PC-9 (cell line): ENCODE data around the gene LYSMD3. TPM values are rescaled to one million over a fixed set of nuclear protein-coding genes. Genes with fewer than 3 reads are reported as not detected.
A peak's percentile ranks its signal among the peaks of the same experiment; 100 is the strongest.

ENCODE experiments used
- BruUV-seq: library from RNA; stranded (reverse); fragments of 400-500 nt; replicated peaks from 2 replicates; lab custom pipeline; 2021; lab: Mats Ljungman, UMichigan
- CTCF ChIA-PET: fragments of 300-600 bp; sonication (Branson Sonifier 250); formaldehyde crosslinking; loops from one replicate; lab custom pipeline; 2022; ENCODE audit warnings: antibody characterized with exemption; lab: Charles Lee
- POLR2A ChIA-PET: fragments of 300-600 bp; sonication (Branson Sonifier 250); formaldehyde crosslinking; loops from one replicate; lab custom pipeline; 2022; ENCODE audit warnings: antibody characterized with exemption; ENCODE audit not compliant: unreplicated experiment; lab: Charles Lee
- DNase-seq, 2 experiments: peaks; one replicate each; pipeline versions ENCODE4 v3.0.0 to v3.0.0-alpha.2; 2015 to 2022; ENCODE audit warnings: mixed read lengths in 1 of 2
- H2AFZ ChIP-seq: fragments of 200-600 bp; sonication (generic); 2 replicates; pipeline ENCODE4 v1.8.1; 2017; ENCODE audit warnings: antibody characterized with exemption
- H3F3A ChIP-seq: fragments of 200-600 bp; sonication (generic); 2 replicates; pipeline ENCODE4 v1.8.1; 2017; ENCODE audit warnings: antibody characterized with exemption, mild to moderate bottlenecking, low read depth; ENCODE audit not compliant: insufficient read depth
- H3K27ac ChIP-seq: fragments of 200-600 bp; sonication (generic); 2 replicates; pipeline ENCODE4 v1.6.1; 2016; ENCODE audit warnings: mixed run types
- H3K27me3 ChIP-seq: fragments of 200-600 bp; sonication (generic); 2 replicates; pipeline ENCODE4 v1.6.1; 2016; ENCODE audit warnings: low read depth, mixed run types; ENCODE audit not compliant: insufficient read depth
- H3K36me3 ChIP-seq: fragments of 200-600 bp; sonication (generic); 2 replicates; pipeline ENCODE4 v1.6.1; 2016; ENCODE audit warnings: low read depth, mixed run types
- H3K4me1 ChIP-seq: fragments of 200-600 bp; sonication (generic); replicated peaks from 2 replicates; pipeline ENCODE4 v1.6.1; 2016; ENCODE audit warnings: mixed run types; ENCODE audit not compliant: insufficient read depth
- H3K4me2 ChIP-seq: fragments of 200-600 bp; sonication (generic); 2 replicates; pipeline ENCODE4 v1.6.1; 2017; ENCODE audit warnings: mixed run types
- H3K4me3 ChIP-seq: fragments of 200-600 bp; sonication (generic); 2 replicates; pipeline ENCODE4 v1.6.1; 2016; ENCODE audit warnings: mixed run types
- H3K79me2 ChIP-seq: fragments of 200-600 bp; sonication (generic); 2 replicates; pipeline ENCODE4 v1.6.1; 2017; ENCODE audit warnings: low read depth, mixed run types
- H3K9me2 ChIP-seq: fragments of 200-600 bp; sonication (generic); 2 replicates; pipeline ENCODE4 v1.8.1; 2017; ENCODE audit warnings: mild to moderate bottlenecking; ENCODE audit not compliant: insufficient read depth
- H3K9me3 ChIP-seq: fragments of 200-600 bp; sonication (generic); 2 replicates; pipeline ENCODE4 v1.8.1; 2016; ENCODE audit warnings: low read depth; ENCODE audit not compliant: insufficient read depth
- H4K20me1 ChIP-seq: fragments of 200-600 bp; sonication (generic); 2 replicates; pipeline ENCODE4 v1.8.1; 2017; ENCODE audit not compliant: insufficient read depth
- EZH2 ChIP-seq: fragments of 200-600 bp; sonication (generic); IDR thresholded peaks from 2 replicates; pipeline ENCODE4 v1.8.0; 2017; ENCODE audit warnings: antibody characterized with exemption, low read depth
- intact Hi-C: fragments of 100-400 bp; cut with micrococcal nuclease; formaldehyde crosslinking; loops from one replicate; pipeline ENCODE4 v1.10.0; 2022; ENCODE audit not compliant: unreplicated experiment
- total RNA-seq: library from RNA; stranded (reverse); gene quantifications from 2 replicates; pipeline ENCODE4 v1.2.3, GENCODE V29; 2021
- TF ChIP-seq, protein P1 (sequence below): fragments of 200-600 bp; sonication (generic); conservative IDR thresholded peaks from 2 replicates; pipeline ENCODE4 v1.6.1; 2017; ENCODE audit warnings: mixed run types, antibody characterized with exemption, mild to moderate bottlenecking, moderate library complexity

LYSMD3 gene
- total RNA-seq, 1 experiment from 2014 or later: 10.6 TPM

DNA sequence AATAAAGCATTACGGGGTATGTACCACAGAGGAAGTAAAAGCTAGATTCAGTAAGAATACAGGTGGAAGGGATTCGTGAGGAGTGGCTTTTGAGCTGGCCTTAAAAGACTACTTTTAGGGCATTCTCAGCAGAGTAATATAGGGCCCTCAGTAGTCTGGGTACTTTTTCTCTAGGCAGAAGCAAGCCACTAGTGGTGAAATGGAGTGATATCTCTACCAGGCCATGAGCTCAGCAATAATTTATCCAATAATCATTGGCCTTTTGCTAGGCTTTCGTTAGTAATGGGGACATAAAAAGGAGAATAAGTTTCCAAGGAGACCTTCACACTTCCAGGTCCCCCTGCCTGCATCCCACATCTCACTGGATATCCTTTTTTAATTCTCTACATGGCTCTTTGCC lies 53.0 kb downstream of the LYSMD3 start:
- peak overlapping the region; percentile 90; the same call in 1 of the 2 replicates for H3K4me2 ChIP-seq
- no peaks in the 10 kb centered on the region for H3K27me3 ChIP-seq
- BruUV-seq: no TSS peak
- TF ChIP-seq, protein P1, sequence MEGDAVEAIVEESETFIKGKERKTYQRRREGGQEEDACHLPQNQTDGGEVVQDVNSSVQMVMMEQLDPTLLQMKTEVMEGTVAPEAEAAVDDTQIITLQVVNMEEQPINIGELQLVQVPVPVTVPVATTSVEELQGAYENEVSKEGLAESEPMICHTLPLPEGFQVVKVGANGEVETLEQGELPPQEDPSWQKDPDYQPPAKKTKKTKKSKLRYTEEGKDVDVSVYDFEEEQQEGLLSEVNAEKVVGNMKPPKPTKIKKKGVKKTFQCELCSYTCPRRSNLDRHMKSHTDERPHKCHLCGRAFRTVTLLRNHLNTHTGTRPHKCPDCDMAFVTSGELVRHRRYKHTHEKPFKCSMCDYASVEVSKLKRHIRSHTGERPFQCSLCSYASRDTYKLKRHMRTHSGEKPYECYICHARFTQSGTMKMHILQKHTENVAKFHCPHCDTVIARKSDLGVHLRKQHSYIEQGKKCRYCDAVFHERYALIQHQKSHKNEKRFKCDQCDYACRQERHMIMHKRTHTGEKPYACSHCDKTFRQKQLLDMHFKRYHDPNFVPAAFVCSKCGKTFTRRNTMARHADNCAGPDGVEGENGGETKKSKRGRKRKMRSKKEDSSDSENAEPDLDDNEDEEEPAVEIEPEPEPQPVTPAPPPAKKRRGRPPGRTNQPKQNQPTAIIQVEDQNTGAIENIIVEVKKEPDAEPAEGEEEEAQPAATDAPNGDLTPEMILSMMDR: no peak
- TF ChIP-seq EZH2: no peak
- H3F3A ChIP-seq: peaks cover 5% of the 10 kb centered on the region; the same call in 1 of the 2 replicates
- H3K4me1 ChIP-seq: peaks cover 16% of the 10 kb centered on the region
- H3K9me3 ChIP-seq: no peaks in the 10 kb centered on the region
- ChIA-PET CTCF (interaction anchor here (0.6 kb wide), 1 partner anchor 37 kb away, joined by 3 read pairs; no protein-coding TSS in a partner anchor), POLR2A (interaction anchor here (0.6 kb wide), 1 partner anchor 32 kb away, joined by 3 read pairs; no protein-coding TSS in a partner anchor)
- no peak overlapping the region for H3K27ac ChIP-seq
- H3K9me2 ChIP-seq: no peaks in the 10 kb centered on the region
- peaks cover 21% of the 10 kb centered on the region for H3K79me2 ChIP-seq
- H2AFZ ChIP-seq: no peak overlapping the region
- H4K20me1 ChIP-seq: no peaks in the 10 kb centered on the region
- no peak for DNase-seq
- no peaks in the 10 kb centered on the region for H3K36me3 ChIP-seq
- H3K4me3 ChIP-seq: no peak overlapping the region
- intact Hi-C loops: no loop called here

DNA sequence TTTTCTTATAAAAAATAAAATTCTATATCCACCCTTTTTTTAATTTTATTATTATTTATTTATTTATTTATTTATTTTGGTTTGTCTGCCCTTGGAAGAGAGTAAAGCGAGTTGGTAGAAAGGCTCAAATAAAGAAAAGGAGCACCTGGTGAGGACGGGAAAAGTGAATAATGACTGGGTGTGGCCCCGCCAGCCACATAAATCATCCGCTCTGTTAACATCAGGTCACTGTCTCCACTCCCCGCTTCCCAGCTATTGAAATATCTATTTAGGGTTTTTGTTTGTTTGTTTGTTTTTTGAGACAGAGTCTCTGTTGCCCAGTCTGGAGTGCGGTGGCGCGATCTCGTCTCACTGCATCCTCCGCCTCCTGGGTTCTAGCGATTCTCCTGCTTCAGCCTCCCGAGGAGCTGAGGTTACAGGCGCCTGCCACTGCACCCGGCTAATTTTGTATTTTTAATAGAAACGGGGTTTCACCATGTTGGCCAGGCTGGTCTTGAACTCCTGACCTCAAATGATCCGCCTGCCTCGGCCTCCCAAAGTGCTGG lies 53.9 kb downstream of the LYSMD3 start:
- H3K9me2 ChIP-seq: no peaks in the 10 kb centered on the region; the same call in 1 of the 2 replicates
- peak overlapping the region; percentile 90 for H3K4me2 ChIP-seq
- ChIA-PET POLR2A (interaction anchor here (0.6 to 0.7 kb wide), 2 partner anchors 33 to 58 kb away, joined by 3 to 7 read pairs; no protein-coding TSS in a partner anchor), CTCF (no interaction called here)
- H3K27me3 ChIP-seq: no peaks in the 10 kb centered on the region
- H3K36me3 ChIP-seq: no peaks in the 10 kb centered on the region
- peak overlapping the region; percentile 75; the same call in 1 of the 2 replicates for H3K4me3 ChIP-seq
- no peaks in the 10 kb centered on the region for H3K9me3 ChIP-seq
- peaks cover 16% of the 10 kb centered on the region for H3K4me1 ChIP-seq
- no peak overlapping the region for H3K27ac ChIP-seq
- H3F3A ChIP-seq: peaks cover 5% of the 10 kb centered on the region; the same call in 1 of the 2 replicates
- TSS peak; percentile 68 for BruUV-seq
- no peak for DNase-seq
- H4K20me1 ChIP-seq: no peaks in the 10 kb centered on the region
- intact Hi-C loops: no loop called here
- no peak for TF ChIP-seq EZH2
- TF ChIP-seq, protein P1: no peak
- peak overlapping the region; percentile 100; the same call in 1 of the 2 replicates for H2AFZ ChIP-seq
- H3K79me2 ChIP-seq: peaks cover 21% of the 10 kb centered on the region

DNA sequence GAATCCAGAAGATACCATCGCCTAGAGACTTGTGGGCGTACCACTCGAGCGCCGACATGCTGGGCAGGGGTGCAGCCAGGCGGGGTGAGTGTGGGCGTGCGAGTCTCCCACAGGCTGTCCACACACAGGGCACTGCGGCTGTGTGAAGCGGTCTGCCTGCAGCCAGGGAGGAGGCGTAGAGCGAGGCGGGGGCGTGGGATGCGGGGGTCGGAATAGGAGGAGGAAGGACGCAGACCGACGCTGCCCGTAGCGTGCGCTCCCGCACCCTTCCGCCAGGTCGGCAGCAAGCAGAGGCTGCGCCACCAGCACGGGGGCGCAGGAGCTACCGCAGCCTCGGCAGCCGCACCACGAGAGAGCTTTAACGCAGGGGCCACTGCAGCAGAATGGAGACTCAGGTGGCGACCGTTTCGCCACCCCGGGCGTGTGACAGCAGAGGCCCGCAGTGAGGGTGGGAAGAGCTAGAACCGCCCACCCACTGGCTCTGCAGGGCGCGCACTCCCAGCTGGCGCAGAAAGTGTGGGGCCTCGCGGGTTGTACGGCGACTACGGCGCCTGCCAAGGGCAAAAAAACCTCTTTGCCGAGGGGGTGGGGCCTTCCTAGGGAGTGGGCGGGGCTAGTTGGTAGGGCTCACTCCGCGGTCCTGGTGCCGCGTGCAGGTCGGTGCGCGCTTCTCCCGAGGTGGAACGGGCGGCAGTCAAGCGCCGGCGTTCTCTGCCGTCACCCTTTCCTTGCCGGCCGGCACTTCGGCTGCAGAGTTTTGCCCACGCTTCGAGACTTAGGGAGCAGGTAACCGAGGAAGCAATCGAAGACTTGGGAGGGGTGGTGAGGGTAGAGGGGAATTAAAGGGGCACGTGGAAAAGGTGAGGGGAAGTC lies 54.9 kb downstream of the LYSMD3 start, which contains the start of the genes MBLAC2 and POLR3G:
Gene MBLAC2, minus strand, starts transcription at position 537 of the 873 bp plus-strand sequence. Its CDS starts 479 bp downstream, at position 58.
Gene POLR3G, plus strand, starts transcription at position 630 of the 873 bp plus-strand sequence. CDS start 10,704 bp downstream, outside the sequence.
- DNase-seq: peak; percentile 75 to 90
- BruUV-seq: no TSS peak

More for the DNA sequence above, 54.9 kb downstream of the LYSMD3 start, which contains the start of the genes MBLAC2 and POLR3G:
- H3K9me3 ChIP-seq: no peaks in the 10 kb centered on the region
- peaks cover 16% of the 10 kb centered on the region for H3K4me1 ChIP-seq
- H2AFZ ChIP-seq: peak within 1 kb of the TSS; percentile 100
- H3K9me2 ChIP-seq: no peaks in the 10 kb centered on the region; the same call in 1 of the 2 replicates
- H4K20me1 ChIP-seq: no peaks in the 10 kb centered on the region
- ChIA-PET POLR2A (interaction anchor here (0.6 to 0.7 kb wide), 3 partner anchors 57 to 1121 kb away, joined by 3 to 7 read pairs (median 6); no protein-coding TSS in a partner anchor), CTCF (interaction anchor here (0.6 to 0.7 kb wide), 2 partner anchors 73 to 802 kb away, joined by 4 read pairs; no protein-coding TSS in a partner anchor)
- intact Hi-C loops: loop anchor here (1.0 kb wide), 2 partner anchors 55 to 64 kb away; partner anchors contain the start of gene LYSMD3
- H3K27ac ChIP-seq: peak within 1 kb of the TSS; percentile 51
- H3K4me3 ChIP-seq: peak within 1 kb of the TSS; percentile 75
- peak within 1 kb of the TSS; percentile 90 for H3K4me2 ChIP-seq
- peaks cover 8% of the 10 kb centered on the region; the same call in 1 of the 2 replicates for H3F3A ChIP-seq
- peaks cover 21% of the 10 kb centered on the region for H3K79me2 ChIP-seq
- TF ChIP-seq, protein P1: peak; percentile 49; the same call in 1 of the 2 replicates
- no peak for TF ChIP-seq EZH2
- no peaks in the 10 kb centered on the region for H3K27me3 ChIP-seq
- 0 out of 2 replicates have a peak, but pooled peaks cover 4% of the 10 kb centered on the region for H3K36me3 ChIP-seq
